HG02885 (cell line): ENCODE results near the gene SCARF1.

Source experiments
- ATAC-seq: cut with Tn5 transposase; IDR thresholded peaks from one replicate; pipeline ENCODE4 v1.9.1; 2021; ENCODE audit warnings: mild to moderate bottlenecking; ENCODE audit not compliant: unreplicated experiment, poor library complexity

Gene SCARF1

GRCh38 chr17:1629504-1630310 is 15.8 kb downstream of the SCARF1 start:
- ATAC-seq: no peak

- ATAC-seq: peak; percentile 60
Observed at GRCh38 chr17:1628856-1629503, 16.6 kb downstream of the SCARF1 start.

GRCh38 chr17:1627982-1628855 is 17.3 kb downstream of the SCARF1 start, which contains the start of gene SLC43A2:
TSS of gene SLC43A2 (minus strand) at chr17:1628834. CDS start at chr17:1627874, 960 bp downstream.
- ATAC-seq: peak; percentile 71

- no peak for ATAC-seq
Observed at GRCh38 chr17:1627182-1627981, 18.1 kb downstream of the SCARF1 start.

GRCh38 chr17:1626333-1626732 is 19.2 kb downstream of the SCARF1 start:
- no peak for ATAC-seq

- ATAC-seq: no peak
Observed at GRCh38 chr17:1625581-1625980, 20.0 kb downstream of the SCARF1 start.

- ATAC-seq: no peak
Observed at GRCh38 chr17:1625053-1625452, 20.5 kb downstream of the SCARF1 start.

GRCh38 chr17:1624650-1625049 is 20.9 kb downstream of the SCARF1 start:
- no peak for ATAC-seq

- ATAC-seq: no peak
Observed at GRCh38 chr17:1623057-1623630, 22.4 kb downstream of the SCARF1 start.

- ATAC-seq: no peak
Observed at GRCh38 chr17:1621273-1621954, 24.1 kb downstream of the SCARF1 start.

- ATAC-seq: no peak
Observed at GRCh38 chr17:1620486-1620885, 25.0 kb downstream of the SCARF1 start.

GRCh38 chr17:1617620-1618174 is 27.8 kb downstream of the SCARF1 start:
- no peak for ATAC-seq

GRCh38 chr17:1616101-1616500 is 29.4 kb downstream of the SCARF1 start:
- no peak for ATAC-seq

- no peak for ATAC-seq
Observed at GRCh38 chr17:1612400-1612799, 33.1 kb downstream of the SCARF1 start.

GRCh38 chr17:1611715-1612114 is 33.8 kb downstream of the SCARF1 start:
- ATAC-seq: no peak

- no peak for ATAC-seq
Observed at GRCh38 chr17:1608676-1609075, 36.9 kb downstream of the SCARF1 start.

- ATAC-seq: no peak
Observed at GRCh38 chr17:1607971-1608320, 37.6 kb downstream of the SCARF1 start.

GRCh38 chr17:1606352-1606985 is 39.1 kb downstream of the SCARF1 start:
- ATAC-seq: peak; percentile 38
